ENCODE measurements around the gene RITA1.

GRCh38 chr12:113224955-113225354 lies 39.4 kb downstream of the RITA1 start:
- TF ChIP-seq POLR2A (IDR thresholded peaks at IDR 0.05) (no peak), CTCF (IDR thresholded peaks at IDR 0.05) (no peak), EP300 (IDR thresholded peaks at IDR 0.05) (no peak)

Measured in suprapubic skin (tissue), 3 donors.